GM19467 (cell line): ENCODE results near the gene APCDD1.
A peak's percentile ranks its signal among the peaks of the same experiment; 100 is the strongest.
"Not testable (repeated sequence)": the region's sequence is repeated elsewhere in the genome, so short reads cannot be mapped to it uniquely, and the experiment has no call there.

Experiments used
- ATAC-seq: cut with Tn5 transposase; IDR thresholded peaks from one replicate; pipeline ENCODE4 v1.9.1; 2021; ENCODE audit warnings: mild to moderate bottlenecking, moderate library complexity; ENCODE audit not compliant: unreplicated experiment

APCDD1 gene

DNA sequence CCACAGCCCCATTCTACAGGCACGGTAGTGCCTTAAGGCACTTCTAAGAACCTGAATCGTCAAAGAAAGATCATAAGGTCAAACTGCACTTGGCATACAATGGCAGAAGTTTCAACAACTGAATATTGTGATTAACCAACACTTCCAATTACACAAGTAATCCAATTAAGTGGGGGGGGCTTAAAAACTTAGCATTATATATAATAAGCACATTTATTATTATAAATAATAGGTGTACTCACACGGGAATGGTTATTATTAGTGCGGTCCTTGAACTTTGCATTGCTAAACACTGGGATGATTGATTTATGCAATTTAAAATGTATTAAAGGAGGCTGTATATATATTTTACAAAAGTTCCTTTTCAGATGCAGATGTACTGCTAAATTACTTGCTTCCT lies 7.6 kb downstream of the APCDD1 start:
- ATAC-seq: no peak

- no peak for ATAC-seq
These were observed 8.2 kb downstream of the APCDD1 start for GRCh38 chr18:10462597-10462996.

DNA sequence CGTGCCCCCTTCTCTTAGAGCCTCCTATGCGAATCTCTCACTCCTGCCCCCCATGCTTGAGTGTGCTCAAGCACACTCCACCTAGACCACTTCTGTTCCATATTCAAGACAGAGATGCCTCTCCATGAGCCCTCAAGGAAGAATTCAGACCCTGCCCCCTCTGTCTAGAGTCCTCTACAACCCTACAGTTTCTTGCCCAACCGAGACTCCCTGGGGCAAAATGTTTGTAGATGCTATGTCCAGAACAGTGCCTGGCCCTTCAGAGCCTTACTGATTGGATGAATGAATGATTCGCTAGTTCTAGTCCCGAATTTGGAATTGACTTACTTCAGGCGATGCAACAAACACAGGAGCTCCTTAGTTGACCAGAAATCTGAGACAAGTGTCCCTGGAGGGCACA lies 8.7 kb downstream of the APCDD1 start:
- no peak for ATAC-seq

- no peak for ATAC-seq
These were observed 9.3 kb downstream of the APCDD1 start for GRCh38 chr18:10463741-10464140.

- ATAC-seq: not testable (repeated sequence)
These were observed 9.8 kb downstream of the APCDD1 start for GRCh38 chr18:10464161-10464648.

DNA sequence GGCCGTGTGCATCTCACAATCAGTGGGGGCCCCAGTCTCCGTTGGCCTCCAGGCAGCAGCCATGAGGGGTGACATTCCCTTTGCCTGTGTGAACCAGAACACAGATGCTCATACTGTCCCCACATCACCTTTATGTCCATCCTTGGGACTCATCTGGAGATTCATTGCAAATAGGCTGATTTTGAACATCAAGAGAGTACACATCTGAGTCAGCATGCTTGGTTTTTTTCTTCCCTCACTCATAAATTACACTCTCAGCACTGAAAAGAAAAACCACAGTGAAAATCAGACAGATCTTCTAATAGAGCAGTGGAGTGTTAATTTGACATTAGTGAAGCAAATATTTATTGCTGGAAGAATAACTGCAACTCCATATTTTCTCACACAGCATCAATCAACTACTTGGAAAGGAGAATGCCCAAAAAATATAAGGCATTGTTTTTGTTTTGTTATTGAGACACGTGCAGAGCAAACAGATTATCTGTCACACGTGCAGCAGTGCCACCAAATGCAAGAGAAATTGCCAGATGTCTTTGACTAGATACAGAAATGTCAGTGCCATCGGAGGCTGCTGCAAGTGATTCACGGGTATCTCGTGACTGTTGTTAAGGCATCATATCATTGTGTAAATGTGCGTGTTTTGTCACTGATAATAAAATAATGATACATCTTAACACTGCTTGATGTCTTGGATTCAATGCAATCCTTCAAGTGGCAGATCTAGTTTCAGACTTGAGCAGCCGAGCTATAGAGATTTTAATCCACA lies 10.9 kb downstream of the APCDD1 start:
- no peak for ATAC-seq

- no peak for ATAC-seq
These were observed 16.0 kb downstream of the APCDD1 start for GRCh38 chr18:10470429-10470828.

DNA sequence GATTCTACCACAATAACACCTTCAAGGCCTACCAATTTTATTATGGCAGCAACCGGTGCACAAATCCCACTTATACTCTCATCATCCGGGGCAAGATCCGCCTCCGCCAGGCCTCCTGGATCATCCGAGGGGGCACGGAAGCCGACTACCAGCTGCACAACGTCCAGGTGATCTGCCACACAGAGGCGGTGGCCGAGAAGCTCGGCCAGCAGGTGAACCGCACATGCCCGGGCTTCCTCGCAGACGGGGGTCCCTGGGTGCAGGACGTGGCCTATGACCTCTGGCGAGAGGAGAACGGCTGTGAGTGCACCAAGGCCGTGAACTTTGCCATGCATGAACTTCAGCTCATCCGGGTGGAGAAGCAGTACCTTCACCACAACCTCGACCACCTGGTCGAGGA lies 17.1 kb downstream of the APCDD1 start:
- ATAC-seq: no peak

DNA sequence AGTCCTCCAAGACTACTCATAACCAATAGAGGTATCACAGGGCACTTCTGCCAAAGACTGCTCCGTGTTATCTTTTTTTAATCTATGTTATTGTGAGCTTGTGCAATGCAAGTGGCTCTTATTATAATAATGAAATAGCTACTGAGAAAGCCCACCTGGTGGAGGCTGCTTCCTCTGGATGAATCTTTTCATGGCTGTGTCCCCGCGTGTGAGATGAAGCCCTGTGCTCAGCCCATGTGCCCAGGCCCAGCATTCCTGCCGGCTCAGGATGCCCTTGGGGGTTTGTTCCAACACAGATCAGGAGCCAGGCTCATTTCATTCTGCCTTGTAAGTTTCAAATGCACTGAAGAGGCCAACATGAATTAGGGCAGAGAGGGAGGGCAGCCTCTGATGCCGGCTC lies 18.7 kb downstream of the APCDD1 start:
- no peak for ATAC-seq

DNA sequence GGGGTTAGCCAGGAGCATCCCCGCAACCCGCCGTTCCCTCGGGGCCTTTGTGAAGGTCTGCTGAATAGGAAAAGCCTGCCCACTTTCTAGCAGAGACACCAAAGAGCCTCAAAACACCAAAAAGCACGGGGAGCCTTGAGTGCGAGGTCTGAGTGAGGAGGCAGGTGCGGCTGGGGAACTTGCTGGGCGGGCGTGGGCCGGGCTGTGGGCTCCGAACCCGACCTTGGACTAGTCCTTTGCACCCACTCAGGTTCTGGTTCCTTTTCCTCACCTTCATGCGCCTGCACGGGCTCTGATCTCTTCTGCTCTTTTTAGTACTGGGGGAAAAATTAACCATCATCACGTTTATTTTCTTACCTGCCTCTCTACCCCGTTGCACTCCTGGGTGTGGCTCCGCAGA lies 19.9 kb downstream of the APCDD1 start:
- no peak for ATAC-seq

GRCh38 chr18:10475276-10475653 lies 20.8 kb downstream of the APCDD1 start:
- no peak for ATAC-seq

- no peak for ATAC-seq
These were observed 21.3 kb downstream of the APCDD1 start for GRCh38 chr18:10475654-10476291.

DNA sequence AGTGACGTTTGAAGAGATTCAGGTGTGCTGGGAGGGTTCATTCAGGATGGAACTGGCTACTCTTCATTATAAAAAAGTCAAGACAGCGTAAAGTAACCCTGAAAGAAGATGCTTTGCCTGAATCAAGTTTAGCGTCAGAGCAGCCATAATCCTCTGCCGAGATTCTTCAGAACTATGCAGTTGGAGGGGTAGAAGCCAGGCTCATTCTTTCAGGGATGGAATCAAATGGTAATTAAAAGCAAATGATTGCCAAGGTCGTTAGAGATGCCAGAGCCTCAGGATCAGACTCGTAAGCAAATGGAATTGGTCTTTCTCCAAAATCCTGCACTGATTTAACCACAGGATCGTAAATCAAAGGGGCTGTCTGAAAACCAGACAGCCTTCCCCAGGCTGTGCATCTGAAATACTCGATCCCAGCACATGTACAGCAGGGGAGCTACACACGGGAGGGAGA lies 21.9 kb downstream of the APCDD1 start:
- ATAC-seq: no peak

GRCh38 chr18:10477121-10477862 lies 22.9 kb downstream of the APCDD1 start:
- no peak for ATAC-seq

- ATAC-seq: no peak
These were observed 23.4 kb downstream of the APCDD1 start for GRCh38 chr18:10477863-10478260.

- ATAC-seq: no peak
These were observed 27.4 kb downstream of the APCDD1 start for GRCh38 chr18:10481831-10482230.

DNA sequence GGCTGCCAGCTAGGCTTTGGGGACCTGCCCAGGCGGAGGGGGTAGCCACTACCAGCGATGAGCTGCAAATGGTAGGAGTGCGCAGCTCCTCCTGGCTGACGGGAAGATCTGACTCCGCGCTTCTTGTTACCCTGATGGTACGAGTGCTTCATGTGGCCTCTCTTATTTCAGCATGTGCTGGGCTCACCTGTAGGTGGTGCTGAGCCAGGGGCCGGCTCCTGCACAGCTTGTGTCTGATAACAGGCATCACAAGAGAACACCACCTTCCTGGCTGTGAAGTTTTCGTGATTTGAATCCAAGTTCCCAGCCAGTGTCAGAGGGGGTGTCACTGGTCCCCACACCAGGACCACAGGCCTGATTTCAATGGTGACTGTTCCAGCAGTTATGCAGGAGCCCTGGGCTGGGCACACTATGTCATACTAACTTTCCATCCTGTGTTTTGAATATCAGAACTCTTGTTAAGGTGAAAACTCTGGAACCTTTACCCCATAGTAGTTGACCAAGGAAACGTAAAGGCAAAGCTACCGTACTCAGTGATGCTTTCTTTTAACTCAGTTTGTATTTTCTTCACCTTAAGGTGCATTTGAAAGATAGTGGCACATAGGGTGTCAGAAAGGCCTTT lies 28.0 kb downstream of the APCDD1 start:
- ATAC-seq: peak; percentile 16

GRCh38 chr18:10482985-10483949 lies 28.8 kb downstream of the APCDD1 start:
- peak; percentile 72 for ATAC-seq

DNA sequence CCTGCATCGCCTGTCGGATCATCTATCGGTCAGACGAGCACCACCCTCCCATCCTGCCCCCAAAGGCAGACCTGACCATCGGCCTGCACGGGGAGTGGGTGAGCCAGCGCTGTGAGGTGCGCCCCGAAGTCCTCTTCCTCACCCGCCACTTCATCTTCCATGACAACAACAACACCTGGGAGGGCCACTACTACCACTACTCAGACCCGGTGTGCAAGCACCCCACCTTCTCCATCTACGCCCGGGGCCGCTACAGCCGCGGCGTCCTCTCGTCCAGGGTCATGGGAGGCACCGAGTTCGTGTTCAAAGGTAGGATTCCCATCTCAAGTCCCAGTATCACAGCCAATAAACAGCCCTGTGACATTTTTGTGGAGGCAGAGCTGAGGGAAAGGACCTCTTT lies 31.0 kb downstream of the APCDD1 start:
- no peak for ATAC-seq

GRCh38 chr18:10486362-10486761 lies 31.9 kb downstream of the APCDD1 start:
- no peak for ATAC-seq
